Suprapubic skin (tissue), 4 donors: ENCODE data around the gene RHOA. TPM values are rescaled to one million over a fixed set of nuclear protein-coding genes. Genes with fewer than 3 reads are reported as not detected.

Experiments
- DNase-seq, 2 donors: peaks; one replicate each; pipeline ENCODE4 v3.0.0-alpha.2; 2019; ENCODE audit warnings: low spot score in 2 of 2
- H3K27ac ChIP-seq: fragments of 200-600 bp; sonication (generic); one replicate; pipeline ENCODE4 v1.5.1; 2019
- H3K27me3 ChIP-seq: fragments of 200-600 bp; sonication (generic); one replicate; pipeline ENCODE4 v1.5.1; 2019
- H3K36me3 ChIP-seq: fragments of 200-600 bp; sonication (generic); one replicate; pipeline ENCODE4 v1.5.1; 2019
- H3K4me1 ChIP-seq: fragments of 200-600 bp; sonication (generic); one replicate; pipeline ENCODE4 v1.5.1; 2019
- H3K4me3 ChIP-seq: fragments of 200-600 bp; sonication (generic); one replicate; pipeline ENCODE4 v1.5.1; 2019; ENCODE audit warnings: mild to moderate bottlenecking
- H3K9me3 ChIP-seq: fragments of 200-600 bp; sonication (generic); one replicate; pipeline ENCODE4 v1.5.1; 2019
- EP300 ChIP-seq: sonication (generic); formaldehyde crosslinking; IDR thresholded peaks from one replicate; pipeline ENCODE4 v1.6.1; 2017; ENCODE audit warnings: antibody characterized with exemption
- POLR2A ChIP-seq, 2 donors: fragments of 450-650 bp; IDR thresholded peaks; one replicate each; pipeline ENCODE4 v1.6.1; 2017; ENCODE audit warnings: antibody characterized with exemption in 2 of 2, mild to moderate bottlenecking in 2 of 2, moderate library complexity in 2 of 2
- POLR2AphosphoS5 ChIP-seq, 3 donors: sonication (generic); formaldehyde crosslinking; IDR thresholded peaks; one replicate each; pipeline ENCODE4 v1.6.1; 2017; ENCODE audit warnings: antibody characterized with exemption in 3 of 3
- WGBS: methylation state at CpG from one replicate; pipeline ENCODE4 v1.1.5; 2018; 5-methylcytosine and 5-hydroxymethylcytosine counted together
- total RNA-seq, 4 donors: library from RNA; depleted of rRNA; stranded (reverse); fragments of >200 nt; gene quantifications; one replicate each; pipeline ENCODE4 v1.1.0, GENCODE V29; 2016
- TF ChIP-seq, protein P1 (sequence below), 2 donors: fragments of 200-600 bp in 1 of 2; fragments of 450-650 bp in 1 of 2; sonication (generic) in 1 of 2; IDR thresholded peaks; one replicate each; pipeline ENCODE4 v1.5.1; 2016 to 2019; ENCODE audit warnings: antibody characterized with exemption in 2 of 2, mild to moderate bottlenecking in 1 of 2, moderate library complexity in 1 of 2

The RHOA gene
- total RNA-seq, 4 donors from 2014 or later, result 315 to 373 (median 341) TPM

DNA sequence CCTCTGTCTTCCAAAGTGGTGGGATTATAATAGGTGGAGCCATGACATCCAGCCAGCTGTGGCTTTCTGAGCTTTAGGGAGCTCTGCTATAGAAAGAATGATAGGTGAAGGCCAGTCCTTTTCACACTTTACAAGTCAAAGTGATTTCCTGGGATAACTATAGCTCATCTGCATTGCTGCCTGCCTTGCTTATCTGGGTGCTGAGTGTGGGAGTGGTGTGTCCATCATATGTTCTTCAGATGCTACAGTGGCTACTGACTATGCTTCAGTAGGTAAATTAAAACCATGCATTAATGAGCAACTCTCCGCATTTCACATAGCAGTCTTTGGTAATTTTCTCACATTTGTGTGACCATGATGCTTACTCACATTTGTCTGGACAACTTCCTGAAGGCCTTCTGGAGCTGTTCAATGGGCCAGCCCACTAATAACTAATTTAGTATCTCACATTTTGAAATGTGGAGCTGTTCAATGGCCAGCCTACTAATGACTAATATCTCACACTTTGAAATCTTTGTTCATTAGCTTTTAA, 23.4 kb downstream of the RHOA start:
- TF ChIP-seq POLR2AphosphoS5 (IDR thresholded peaks at IDR 0.05), result no peak
- no peak for TF ChIP-seq POLR2A (IDR thresholded peaks at IDR 0.05)
- TF ChIP-seq, protein P1, sequence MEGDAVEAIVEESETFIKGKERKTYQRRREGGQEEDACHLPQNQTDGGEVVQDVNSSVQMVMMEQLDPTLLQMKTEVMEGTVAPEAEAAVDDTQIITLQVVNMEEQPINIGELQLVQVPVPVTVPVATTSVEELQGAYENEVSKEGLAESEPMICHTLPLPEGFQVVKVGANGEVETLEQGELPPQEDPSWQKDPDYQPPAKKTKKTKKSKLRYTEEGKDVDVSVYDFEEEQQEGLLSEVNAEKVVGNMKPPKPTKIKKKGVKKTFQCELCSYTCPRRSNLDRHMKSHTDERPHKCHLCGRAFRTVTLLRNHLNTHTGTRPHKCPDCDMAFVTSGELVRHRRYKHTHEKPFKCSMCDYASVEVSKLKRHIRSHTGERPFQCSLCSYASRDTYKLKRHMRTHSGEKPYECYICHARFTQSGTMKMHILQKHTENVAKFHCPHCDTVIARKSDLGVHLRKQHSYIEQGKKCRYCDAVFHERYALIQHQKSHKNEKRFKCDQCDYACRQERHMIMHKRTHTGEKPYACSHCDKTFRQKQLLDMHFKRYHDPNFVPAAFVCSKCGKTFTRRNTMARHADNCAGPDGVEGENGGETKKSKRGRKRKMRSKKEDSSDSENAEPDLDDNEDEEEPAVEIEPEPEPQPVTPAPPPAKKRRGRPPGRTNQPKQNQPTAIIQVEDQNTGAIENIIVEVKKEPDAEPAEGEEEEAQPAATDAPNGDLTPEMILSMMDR (IDR thresholded peaks at IDR 0.05), result no peak
- no peak for TF ChIP-seq EP300
- H3K9me3 ChIP-seq, result no peaks in the 10 kb centered on the region
- no peaks in the 10 kb centered on the region for H3K27me3 ChIP-seq
- WGBS, result 65% methylated on average over 1 of the region's 1 CpG
- no peak for DNase-seq
- no peak overlapping the region for H3K4me3 ChIP-seq
- no peaks in the 10 kb centered on the region for H3K36me3 ChIP-seq
- peaks cover 49% of the 10 kb centered on the region for H3K4me1 ChIP-seq
- no peak overlapping the region for H3K27ac ChIP-seq

DNA sequence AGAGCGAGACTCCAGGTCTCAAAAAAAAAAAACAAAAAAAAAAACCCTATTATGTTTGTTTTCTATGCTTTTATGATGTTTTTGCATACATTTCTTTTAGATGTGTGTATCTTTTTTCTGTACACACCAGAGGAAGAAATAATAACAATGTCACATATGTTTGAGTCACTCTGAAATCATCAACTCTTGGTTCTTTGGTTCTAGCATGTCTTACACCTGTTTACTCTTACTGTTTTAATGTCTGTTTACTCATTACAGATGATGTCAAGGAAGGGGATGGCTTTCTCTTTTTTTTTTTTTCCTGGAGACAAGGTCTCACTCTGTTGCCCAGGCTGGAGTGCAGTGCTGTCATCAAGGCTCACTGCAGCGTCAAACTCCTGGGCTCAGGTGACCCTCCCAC, 24.1 kb downstream of the RHOA start:
- H3K27ac ChIP-seq, result no peak overlapping the region
- H3K4me1 ChIP-seq, result peaks cover 49% of the 10 kb centered on the region
- no peaks in the 10 kb centered on the region for H3K9me3 ChIP-seq
- H3K36me3 ChIP-seq, result no peaks in the 10 kb centered on the region
- H3K27me3 ChIP-seq, result no peaks in the 10 kb centered on the region
- no peak for DNase-seq
- H3K4me3 ChIP-seq, result no peak overlapping the region
- TF ChIP-seq EP300, result no peak
- TF ChIP-seq POLR2AphosphoS5 (IDR thresholded peaks at IDR 0.05), result no peak
- TF ChIP-seq, protein P1 (IDR thresholded peaks at IDR 0.05), result no peak
- no peak for TF ChIP-seq POLR2A (IDR thresholded peaks at IDR 0.05)
- 82% methylated on average over 2 of the region's 2 CpGs for WGBS

DNA sequence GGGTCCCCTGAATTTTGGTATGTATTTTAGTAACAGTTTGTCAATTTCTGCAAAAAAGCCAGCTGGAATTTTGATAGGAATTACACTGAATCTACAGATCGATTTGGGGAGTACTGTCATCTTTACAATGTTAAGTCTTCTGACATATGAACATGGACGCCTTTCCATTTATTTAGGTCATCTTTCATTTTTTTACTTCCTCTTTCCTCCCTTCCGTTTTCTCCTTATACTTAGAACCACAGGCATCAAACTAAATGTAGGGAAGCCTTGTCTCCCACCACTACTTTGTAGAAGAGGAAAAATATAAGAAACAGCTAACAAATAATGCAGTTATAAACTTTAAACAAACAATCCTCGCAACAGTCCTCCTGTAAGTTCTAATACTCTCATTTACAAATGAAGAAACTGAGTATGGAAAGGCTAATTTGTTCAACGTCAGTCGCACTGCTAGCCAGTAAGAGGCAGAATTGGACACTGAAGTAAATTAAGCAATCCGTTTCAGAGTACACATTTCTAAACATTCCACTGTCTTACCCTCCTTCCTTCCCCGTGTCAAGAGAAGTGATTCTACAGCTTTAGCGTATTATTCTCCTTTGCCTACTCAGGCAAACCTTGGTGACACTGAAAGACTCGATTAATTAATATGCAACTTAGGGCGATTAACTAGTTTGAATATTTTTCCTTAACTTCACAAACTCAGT, 25.6 kb downstream of the RHOA start:
- WGBS, result 76% methylated on average over 11 of the region's 11 CpGs
- Histone ChIP-seq H3K4me1 (peaks cover 49% of the 10 kb centered on the region), H3K36me3 (no peaks in the 10 kb centered on the region), H3K9me3 (no peaks in the 10 kb centered on the region), H3K4me3 (no peak overlapping the region), H3K27ac (no peak overlapping the region), H3K27me3 (no peaks in the 10 kb centered on the region)
- DNase-seq, result no peak
- TF ChIP-seq POLR2A (IDR thresholded peaks at IDR 0.05), result no peak
- TF ChIP-seq POLR2AphosphoS5 (IDR thresholded peaks at IDR 0.05), result no peak
- TF ChIP-seq, protein P1 (IDR thresholded peaks at IDR 0.05), result no peak
- TF ChIP-seq EP300, result no peak

DNA sequence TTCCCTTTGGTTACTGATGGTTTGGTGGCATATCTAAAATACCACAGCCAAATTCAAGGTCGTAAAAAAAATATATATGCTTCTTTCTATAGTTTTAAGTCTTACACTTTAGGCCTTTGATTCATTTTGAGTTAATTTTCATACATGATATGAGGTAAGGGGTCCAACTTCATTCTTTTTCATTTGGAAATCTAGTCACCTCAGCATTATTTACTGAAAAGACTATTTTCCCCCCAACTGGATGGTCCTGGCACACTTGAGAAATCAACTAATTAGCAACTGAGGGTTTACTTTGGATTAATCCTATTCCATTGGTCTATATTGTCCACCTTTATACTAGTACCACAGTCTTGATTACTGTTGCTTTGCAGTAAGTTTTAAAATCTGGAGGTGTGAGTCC, 26.2 kb downstream of the RHOA start:
- Histone ChIP-seq H3K36me3 (no peaks in the 10 kb centered on the region), H3K27ac (no peak overlapping the region), H3K27me3 (no peaks in the 10 kb centered on the region), H3K4me1 (peaks cover 49% of the 10 kb centered on the region), H3K4me3 (no peak overlapping the region), H3K9me3 (no peaks in the 10 kb centered on the region)
- 93% methylated on average over 1 of the region's 1 CpG for WGBS
- TF ChIP-seq POLR2AphosphoS5 (IDR thresholded peaks at IDR 0.05) (no peak), EP300 (no peak), POLR2A (IDR thresholded peaks at IDR 0.05) (no peak)
- TF ChIP-seq, protein P1 (IDR thresholded peaks at IDR 0.05), result no peak
- DNase-seq, result no peak

DNA sequence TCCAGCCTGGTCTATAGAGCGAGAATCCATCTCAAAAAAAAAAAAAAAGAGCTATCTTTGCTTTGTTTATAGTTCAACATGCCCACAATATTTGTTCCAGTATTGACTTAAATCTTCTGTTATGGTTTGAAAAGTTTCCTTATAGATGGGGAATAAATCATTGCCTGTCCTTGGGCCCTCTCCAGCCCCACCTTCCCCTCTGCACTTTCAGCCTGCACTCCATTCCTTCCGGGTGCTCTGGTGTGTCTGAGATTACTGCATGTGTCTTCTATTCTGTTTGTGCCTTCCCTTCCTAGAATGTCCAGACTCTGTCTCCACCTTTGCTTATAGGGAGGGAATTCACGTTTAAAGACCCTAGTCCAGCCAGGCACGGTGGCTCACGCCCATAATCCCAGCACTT, 28.4 kb downstream of the RHOA start:
- Histone ChIP-seq H3K27me3 (no peaks in the 10 kb centered on the region), H3K36me3 (no peaks in the 10 kb centered on the region), H3K9me3 (no peaks in the 10 kb centered on the region), H3K27ac (no peak overlapping the region), H3K4me3 (no peak overlapping the region), H3K4me1 (peaks cover 45% of the 10 kb centered on the region)
- 49% methylated on average over 5 of the region's 5 CpGs for WGBS
- DNase-seq, result no peak
- TF ChIP-seq POLR2AphosphoS5 (IDR thresholded peaks at IDR 0.05), result no peak
- TF ChIP-seq, protein P1 (IDR thresholded peaks at IDR 0.05), result no peak
- no peak for TF ChIP-seq EP300
- no peak for TF ChIP-seq POLR2A (IDR thresholded peaks at IDR 0.05)
